Neuronal stem cell (in vitro differentiated cells): Measurements from ENCODE around the gene SYK.
"Not testable (repeated sequence)": the region's sequence is repeated elsewhere in the genome, so short reads cannot be mapped to it uniquely, and the experiment has no call there.

Source experiments
- DNase-seq: peaks from one replicate; pipeline ENCODE4 v3.0.0-alpha.2; 2013; ENCODE audit warnings: low spot score
- H2AFZ ChIP-seq: one replicate; pipeline ENCODE4 v1.6.1; 2013; ENCODE audit warnings: mild to moderate bottlenecking, low read length, inconsistent platforms
- H2AK5ac ChIP-seq: 2 replicates; pipeline ENCODE4 v1.6.1; 2013; ENCODE audit warnings: low read depth, mild to moderate bottlenecking, inconsistent platforms, low read length, moderate library complexity, mixed read lengths
- H2BK120ac ChIP-seq: 2 replicates; pipeline ENCODE4 v1.6.1; 2013; ENCODE audit warnings: low read depth, mild to moderate bottlenecking, inconsistent platforms, low read length, moderate library complexity, mixed read lengths
- H2BK12ac ChIP-seq: one replicate; pipeline ENCODE4 v1.6.1; 2013; ENCODE audit warnings: low read length, inconsistent platforms
- H2BK15ac ChIP-seq: 2 replicates; pipeline ENCODE4 v1.6.1; 2013; ENCODE audit warnings: mild to moderate bottlenecking, low read length, inconsistent platforms, mixed read lengths
- H2BK5ac ChIP-seq: one replicate; pipeline ENCODE4 v1.6.1; 2013; ENCODE audit warnings: inconsistent platforms, mild to moderate bottlenecking, low read length, moderate library complexity
- H3K14ac ChIP-seq: one replicate; pipeline ENCODE4 v1.6.1; 2013; ENCODE audit warnings: low read length, inconsistent platforms
- H3K18ac ChIP-seq: 2 replicates; pipeline ENCODE4 v1.6.1; 2013; ENCODE audit warnings: low read length, inconsistent platforms
- H3K23ac ChIP-seq: 2 replicates; pipeline ENCODE4 v1.6.1; 2013; ENCODE audit warnings: low read depth, mild to moderate bottlenecking, mixed read lengths, low read length, inconsistent platforms; ENCODE audit not compliant: poor library complexity
- H3K27ac ChIP-seq: replicated peaks from 3 replicates; pipeline ENCODE4 v1.5.1; 2013; ENCODE audit warnings: low read length, inconsistent platforms
- H3K27me3 ChIP-seq, 3 experiments: 2 replicates each; pipeline ENCODE4 v1.6.1; 2013; ENCODE audit warnings: low read length in 3 of 3, mild to moderate bottlenecking in 2 of 3, inconsistent platforms in 1 of 3, low read depth in 1 of 3, mixed read lengths in 1 of 3, moderate library complexity in 1 of 3; ENCODE audit not compliant: control insufficient read depth in 3 of 3, insufficient read depth in 3 of 3
- H3K36me3 ChIP-seq, 2 donors: replicated peaks in 1 of 2; 2 replicates each; pipeline ENCODE4 v1.6.1; 2013; ENCODE audit warnings: low read length in 2 of 2; ENCODE audit not compliant: control insufficient read depth in 2 of 2, insufficient read depth in 2 of 2
- H3K4ac ChIP-seq: 2 replicates; pipeline ENCODE4 v1.6.1; 2013; ENCODE audit warnings: inconsistent platforms, mild to moderate bottlenecking, low read length, moderate library complexity
- H3K4me1 ChIP-seq, 2 donors: 1 replicate in 1 of 2; 2 replicates in 1 of 2; pipeline ENCODE4 v1.6.1; 2013; ENCODE audit warnings: low read length in 2 of 2, low read depth in 1 of 2; ENCODE audit not compliant: control insufficient read depth in 2 of 2, insufficient read depth in 1 of 2
- H3K4me2 ChIP-seq: one replicate; pipeline ENCODE4 v1.6.1; 2013; ENCODE audit warnings: mild to moderate bottlenecking, low read length, inconsistent platforms; ENCODE audit not compliant: insufficient read depth, poor library complexity, severe bottlenecking
- H3K4me3 ChIP-seq, 2 donors: 2 replicates each; pipeline ENCODE4 v1.5.1; 2013; ENCODE audit warnings: low read length in 2 of 2, mild to moderate bottlenecking in 2 of 2, inconsistent platforms in 1 of 2, moderate library complexity in 1 of 2
- H3K79me1 ChIP-seq: one replicate; pipeline ENCODE4 v1.6.1; 2013; ENCODE audit warnings: low read depth, mild to moderate bottlenecking, inconsistent platforms, low read length, moderate library complexity
- H3K9ac ChIP-seq: one replicate; pipeline ENCODE4 v1.6.1; 2013; ENCODE audit warnings: mild to moderate bottlenecking, low read depth, low read length, inconsistent platforms; ENCODE audit not compliant: poor library complexity
- H3K9me3 ChIP-seq, 2 donors: replicated peaks in 1 of 2; 2 replicates each; pipeline versions ENCODE3 to v1.6.1; 2013; ENCODE audit warnings: low read length in 2 of 2, mild to moderate bottlenecking in 2 of 2, inconsistent platforms in 1 of 2, low read depth in 1 of 2, mixed read lengths in 1 of 2, moderate library complexity in 1 of 2; ENCODE audit not compliant: control insufficient read depth in 2 of 2, insufficient read depth in 1 of 2
- H4K8ac ChIP-seq: one replicate; pipeline ENCODE4 v1.6.1; 2013; ENCODE audit warnings: low read depth, mild to moderate bottlenecking, inconsistent platforms, low read length, moderate library complexity
- H4K91ac ChIP-seq: one replicate; pipeline ENCODE4 v1.6.1; 2013; ENCODE audit warnings: low read length, low read depth, mild to moderate bottlenecking, inconsistent platforms; ENCODE audit not compliant: poor library complexity
- WGBS, 2 donors: extraction: QIAGEN DNeasy Blood & Tissue Kit; methylation state at CpG; one replicate each; pipeline ENCODE4 v1.1.7; 2013; ENCODE audit warnings: missing lambda C conversion rate in 2 of 2, mixed read lengths in 1 of 2; ENCODE audit not compliant: insufficient read length in 2 of 2, insufficient replicate concordance in 1 of 2; ENCODE audit errors: extremely low coverage in 2 of 2; 5-methylcytosine and 5-hydroxymethylcytosine counted together

The SYK gene

DNA sequence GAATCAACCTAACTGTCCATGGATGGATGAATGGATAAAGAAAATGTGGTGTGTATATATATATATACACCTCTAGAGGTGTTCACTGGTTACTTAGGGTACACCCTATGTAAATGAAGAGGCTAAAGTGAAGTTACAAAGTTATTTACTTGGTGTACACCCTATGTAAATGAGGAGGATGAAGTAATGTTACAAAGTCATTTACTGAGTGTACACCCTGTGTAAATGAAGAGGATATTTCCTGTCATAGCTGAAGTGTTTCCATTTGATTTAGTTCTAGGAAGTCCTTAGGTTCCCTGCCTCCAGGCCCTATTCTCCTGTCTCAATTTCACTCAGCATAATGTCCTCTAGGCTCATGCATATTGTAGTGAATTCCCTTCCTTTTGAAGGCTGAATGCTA is 85.2 kb downstream of the SYK start:
- H3K14ac ChIP-seq, H3K9ac ChIP-seq, H3K4me3 ChIP-seq, H2BK120ac ChIP-seq, DNase-seq, H2BK5ac ChIP-seq, H3K4ac ChIP-seq, H3K27me3 ChIP-seq, H3K27ac ChIP-seq, H2BK12ac ChIP-seq, H3K36me3 ChIP-seq, H2BK15ac ChIP-seq, H3K18ac ChIP-seq, H3K4me1 ChIP-seq, H4K91ac ChIP-seq, H3K79me1 ChIP-seq, H4K8ac ChIP-seq, H3K23ac ChIP-seq, H2AK5ac ChIP-seq, H3K4me2 ChIP-seq, H3K9me3 ChIP-seq, H2AFZ ChIP-seq: not testable (repeated sequence)

- H2BK15ac ChIP-seq = no peak overlapping the region
- H3K79me1 ChIP-seq = no peaks in the 10 kb centered on the region
- peak overlapping the region; percentile 32 for H4K91ac ChIP-seq
- H3K4me3 ChIP-seq = no peak overlapping the region
- no peak overlapping the region for H3K4me2 ChIP-seq
- no peak overlapping the region for H3K9ac ChIP-seq
- WGBS, 2 donors = no CpG with 5 or more reads among the region's 8 CpGs
- H3K4ac ChIP-seq = no peak overlapping the region
- H4K8ac ChIP-seq = no peak overlapping the region
- H3K23ac ChIP-seq = no peak overlapping the region
- H3K4me1 ChIP-seq = peaks cover 0 to 4% of the 10 kb centered on the region in 2 donors
- H2AFZ ChIP-seq = no peak overlapping the region
- H2BK5ac ChIP-seq = no peak overlapping the region
- H3K36me3 ChIP-seq = no peaks in the 10 kb centered on the region
- H3K14ac ChIP-seq = peak overlapping the region; percentile 47
- H3K9me3 ChIP-seq = no peaks in the 10 kb centered on the region
- peaks cover 0 to 11% (median 0%) of the 10 kb centered on the region in 3 experiments for H3K27me3 ChIP-seq
- DNase-seq = no peak
- H2BK12ac ChIP-seq = no peak overlapping the region
- H3K27ac ChIP-seq = no peak overlapping the region
- H2BK120ac ChIP-seq = no peak overlapping the region
- H3K18ac ChIP-seq = no peak overlapping the region
- no peak overlapping the region for H2AK5ac ChIP-seq
Observed at GRCh38 chr9:90888941-90889340, 87.3 kb downstream of the SYK start.

- Histone ChIP-seq H2AK5ac (no peak overlapping the region), H2BK15ac (no peak overlapping the region), H2BK5ac (no peak overlapping the region), H3K4me3 (no peak overlapping the region), H3K79me1 (no peaks in the 10 kb centered on the region), H2BK120ac (no peak overlapping the region), H2BK12ac (no peak overlapping the region), H3K4ac (no peak overlapping the region), H4K8ac (no peak overlapping the region), H3K36me3 (no peaks in the 10 kb centered on the region), H3K27ac (no peak overlapping the region), H3K4me1 (peaks cover 0 to 4% of the 10 kb centered on the region in 2 donors), H3K23ac (no peak overlapping the region), H3K4me2 (no peak overlapping the region), H3K9ac (no peak overlapping the region), H3K9me3 (no peaks in the 10 kb centered on the region), H3K14ac (no peak overlapping the region), H2AFZ (peak overlapping the region; percentile 29), H3K18ac (peak overlapping the region; percentile 62), H4K91ac (no peak overlapping the region), H3K27me3 (peaks cover 0 to 11% (median 0%) of the 10 kb centered on the region in 3 experiments)
- WGBS, 2 donors = no CpG with 5 or more reads among the region's 10 CpGs
- no peak for DNase-seq
Observed at GRCh38 chr9:90890146-90890810, 88.7 kb downstream of the SYK start.

- DNase-seq = no peak
- Histone ChIP-seq H2BK5ac (no peak overlapping the region), H3K27ac (no peak overlapping the region), H2AK5ac (no peak overlapping the region), H4K8ac (no peak overlapping the region), H3K9ac (no peak overlapping the region), H3K9me3 (no peaks in the 10 kb centered on the region), H3K27me3 (peaks cover 0 to 11% (median 0%) of the 10 kb centered on the region in 3 experiments), H2AFZ (no peak overlapping the region), H2BK12ac (no peak overlapping the region), H3K4me2 (no peak overlapping the region), H3K79me1 (no peaks in the 10 kb centered on the region), H3K4ac (no peak overlapping the region), H3K23ac (no peak overlapping the region), H4K91ac (no peak overlapping the region), H3K18ac (no peak overlapping the region), H3K4me3 (no peak overlapping the region), H2BK15ac (no peak overlapping the region), H2BK120ac (no peak overlapping the region), H3K4me1 (peaks cover 0 to 14% of the 10 kb centered on the region in 2 donors), H3K36me3 (no peaks in the 10 kb centered on the region), H3K14ac (no peak overlapping the region)
- WGBS, 2 donors = no CpG with 5 or more reads among the region's 8 CpGs
Observed at GRCh38 chr9:90891308-90892040, 89.9 kb downstream of the SYK start.
